Neutrophil (primary cell): ENCODE measurements around the gene DUS2.
"Not testable (repeated sequence)": the region's sequence is repeated elsewhere in the genome, so short reads cannot be mapped to it uniquely, and the experiment has no call there.

Experiments
- H3K27ac ChIP-seq: fragments of 200-600 bp; sonication (generic); 2 replicates; pipeline ENCODE4 v1.5.1; 2016; ENCODE audit warnings: mild to moderate bottlenecking, moderate library complexity
- H3K27me3 ChIP-seq: fragments of 200-600 bp; sonication (generic); 2 replicates; pipeline ENCODE4 v1.6.0; 2016; ENCODE audit warnings: mild to moderate bottlenecking
- H3K36me3 ChIP-seq: fragments of 200-600 bp; sonication (generic); 2 replicates; pipeline ENCODE4 v1.5.1; 2017
- H3K4me1 ChIP-seq, 2 experiments: fragments of 200-600 bp in 1 of 2; sonication (generic) in 1 of 2; 1 replicate in 1 of 2; 2 replicates in 1 of 2; pipeline versions ENCODE4 v1.5.1 to v1.6.1; 2013 to 2016; ENCODE audit warnings: low read depth in 1 of 2, low read length in 1 of 2, mild to moderate bottlenecking in 1 of 2, moderate library complexity in 1 of 2; ENCODE audit not compliant: control insufficient read depth in 1 of 2, insufficient read depth in 1 of 2
- H3K4me3 ChIP-seq, 2 experiments: fragments of 200-600 bp in 1 of 2; sonication (generic) in 1 of 2; 1 replicate in 1 of 2; 2 replicates in 1 of 2; pipeline ENCODE4 v1.5.1; 2013 to 2016; ENCODE audit warnings: low read depth in 1 of 2, low read length in 1 of 2, mild to moderate bottlenecking in 1 of 2, moderate library complexity in 1 of 2
- H3K9me3 ChIP-seq: fragments of 200-600 bp; sonication (generic); 2 replicates; pipeline ENCODE4 v1.5.1; 2016
- TF ChIP-seq, protein P1 (sequence below): fragments of 200-600 bp; sonication (generic); IDR thresholded peaks from 2 replicates; pipeline ENCODE4 v1.5.1; 2016; ENCODE audit warnings: antibody characterized with exemption

DUS2 gene

GRCh38 chr16:68117884-68118283 lies 94.8 kb downstream of the DUS2 start:
- Histone ChIP-seq H3K4me3 (no peak overlapping the region), H3K27me3 (no peaks in the 10 kb centered on the region), H3K27ac (peak overlapping the region; percentile 19), H3K4me1 (peaks cover 10 to 15% of the 10 kb centered on the region in 2 experiments), H3K9me3 (no peaks in the 10 kb centered on the region), H3K36me3 (peaks cover 9% of the 10 kb centered on the region)
- TF ChIP-seq, protein P1, sequence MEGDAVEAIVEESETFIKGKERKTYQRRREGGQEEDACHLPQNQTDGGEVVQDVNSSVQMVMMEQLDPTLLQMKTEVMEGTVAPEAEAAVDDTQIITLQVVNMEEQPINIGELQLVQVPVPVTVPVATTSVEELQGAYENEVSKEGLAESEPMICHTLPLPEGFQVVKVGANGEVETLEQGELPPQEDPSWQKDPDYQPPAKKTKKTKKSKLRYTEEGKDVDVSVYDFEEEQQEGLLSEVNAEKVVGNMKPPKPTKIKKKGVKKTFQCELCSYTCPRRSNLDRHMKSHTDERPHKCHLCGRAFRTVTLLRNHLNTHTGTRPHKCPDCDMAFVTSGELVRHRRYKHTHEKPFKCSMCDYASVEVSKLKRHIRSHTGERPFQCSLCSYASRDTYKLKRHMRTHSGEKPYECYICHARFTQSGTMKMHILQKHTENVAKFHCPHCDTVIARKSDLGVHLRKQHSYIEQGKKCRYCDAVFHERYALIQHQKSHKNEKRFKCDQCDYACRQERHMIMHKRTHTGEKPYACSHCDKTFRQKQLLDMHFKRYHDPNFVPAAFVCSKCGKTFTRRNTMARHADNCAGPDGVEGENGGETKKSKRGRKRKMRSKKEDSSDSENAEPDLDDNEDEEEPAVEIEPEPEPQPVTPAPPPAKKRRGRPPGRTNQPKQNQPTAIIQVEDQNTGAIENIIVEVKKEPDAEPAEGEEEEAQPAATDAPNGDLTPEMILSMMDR = no peak

DNA sequence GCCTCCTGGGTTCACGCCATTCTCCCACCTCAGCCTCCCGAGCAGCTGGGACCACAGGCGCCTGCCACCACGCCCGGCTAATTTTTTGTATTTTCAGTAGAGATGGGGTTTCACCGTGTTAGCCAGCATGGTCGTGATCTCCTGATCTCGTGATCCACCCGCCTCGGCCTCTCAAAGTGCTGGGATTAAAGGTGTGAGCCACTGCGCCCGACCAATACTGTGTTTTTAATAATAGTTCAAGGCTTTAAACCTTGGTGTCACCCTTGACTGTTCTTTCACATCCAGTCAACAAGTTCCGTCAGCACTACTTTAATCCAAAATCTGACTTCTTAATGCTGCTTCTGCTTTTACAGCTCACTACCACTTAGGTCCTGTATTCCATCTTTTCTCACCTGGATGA lies 95.9 kb downstream of the DUS2 start:
- H3K9me3 ChIP-seq, H3K4me3 ChIP-seq, H3K27me3 ChIP-seq, H3K27ac ChIP-seq, H3K36me3 ChIP-seq, H3K4me1 ChIP-seq: not testable (repeated sequence)

DNA sequence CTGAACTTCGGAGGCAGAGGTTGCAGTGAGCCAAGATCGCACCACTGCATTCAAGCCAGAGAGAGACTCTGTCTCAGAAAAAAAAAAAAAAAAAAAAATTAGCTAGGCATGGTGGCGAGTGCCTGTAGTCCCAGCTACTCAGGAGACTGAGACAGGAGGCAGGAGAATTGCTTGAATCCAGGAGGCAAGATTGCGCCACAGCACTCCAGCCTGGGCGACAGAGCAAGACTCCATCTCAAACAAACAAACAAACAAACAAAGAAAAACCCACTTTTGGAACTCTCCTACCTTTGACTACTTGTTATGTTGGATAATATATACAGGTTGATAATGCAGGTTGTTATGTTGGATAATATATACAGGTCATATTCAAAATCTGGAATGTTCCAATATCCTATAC lies 97.4 kb downstream of the DUS2 start:
- not testable (repeated sequence) for H3K36me3 ChIP-seq, H3K27me3 ChIP-seq, H3K9me3 ChIP-seq, H3K27ac ChIP-seq, H3K4me1 ChIP-seq, H3K4me3 ChIP-seq

DNA sequence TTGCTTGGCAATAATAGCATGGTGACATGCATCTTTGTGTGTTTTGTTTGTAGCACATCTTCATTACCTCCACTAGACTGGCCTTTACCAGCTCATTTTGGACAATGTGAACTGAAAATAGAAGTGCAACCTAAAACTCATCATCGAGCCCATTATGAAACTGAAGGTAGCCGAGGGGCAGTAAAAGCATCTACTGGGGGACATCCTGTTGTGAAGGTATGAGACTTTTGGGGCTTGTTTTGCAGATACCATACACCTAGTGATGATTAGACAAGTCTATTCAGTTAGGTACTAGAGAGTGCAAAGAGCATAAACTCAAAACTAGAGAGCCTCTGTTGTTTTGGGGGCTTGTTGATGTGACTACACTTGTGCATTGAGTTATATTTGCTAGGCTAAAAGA lies 103.3 kb downstream of the DUS2 start:
- TF ChIP-seq, protein P1 = no peak
- peaks cover 21% of the 10 kb centered on the region for H3K36me3 ChIP-seq
- peaks cover 0 to 5% of the 10 kb centered on the region in 2 experiments for H3K4me1 ChIP-seq
- H3K9me3 ChIP-seq = no peaks in the 10 kb centered on the region
- no peak overlapping the region for H3K27ac ChIP-seq
- no peaks in the 10 kb centered on the region for H3K27me3 ChIP-seq
- H3K4me3 ChIP-seq = no peak overlapping the region

GRCh38 chr16:68128577-68129305 lies 105.7 kb downstream of the DUS2 start:
- Histone ChIP-seq H3K27me3 (no peaks in the 10 kb centered on the region), H3K36me3 (peaks cover 18% of the 10 kb centered on the region), H3K4me3 (no peak overlapping the region), H3K4me1 (peaks cover 0 to 5% of the 10 kb centered on the region in 2 experiments), H3K9me3 (no peaks in the 10 kb centered on the region), H3K27ac (no peak overlapping the region)
- TF ChIP-seq, protein P1 = no peak
